ENCODE measurements around the gene DDX46. TPM values are rescaled to one million over a fixed set of nuclear protein-coding genes. Genes with fewer than 3 reads are reported as not detected.
A peak's percentile ranks its signal among the peaks of the same experiment; 100 is the strongest.

Gene DDX46
- total RNA-seq, 1 donor from 2014 or later = 24.4 TPM

DNA sequence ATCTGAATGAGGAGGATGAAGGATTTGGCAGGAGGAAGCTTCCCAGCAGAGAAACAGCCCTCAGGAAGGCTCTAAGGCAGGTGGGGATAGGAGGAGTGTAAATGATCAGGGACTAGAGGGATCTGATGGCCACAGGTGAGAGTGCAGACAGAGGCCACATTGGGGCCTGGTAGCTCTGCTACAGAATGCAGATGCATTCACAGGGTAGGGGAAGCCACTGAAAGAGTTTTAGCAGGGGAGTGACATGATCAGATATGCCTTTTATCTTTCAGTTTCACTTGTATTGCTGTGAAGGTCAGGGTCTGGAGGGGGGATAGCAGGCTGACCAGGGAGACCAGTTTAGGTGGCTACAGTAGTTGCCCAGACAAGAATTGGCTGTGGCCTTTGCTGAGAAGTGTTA lies 118.6 kb downstream of the DDX46 start:
- no peaks in the 10 kb centered on the region for H3K36me3 ChIP-seq
- H3K27ac ChIP-seq (replicated peaks) = peak overlapping the region; percentile 99
- no peaks in the 10 kb centered on the region for H3K27me3 ChIP-seq (ENCODE audit: low read depth)
- intact Hi-C loops (cut with micrococcal nuclease) = no loop called here
- peaks cover 64% of the 10 kb centered on the region for H3K4me1 ChIP-seq
- TF ChIP-seq, protein P1, sequence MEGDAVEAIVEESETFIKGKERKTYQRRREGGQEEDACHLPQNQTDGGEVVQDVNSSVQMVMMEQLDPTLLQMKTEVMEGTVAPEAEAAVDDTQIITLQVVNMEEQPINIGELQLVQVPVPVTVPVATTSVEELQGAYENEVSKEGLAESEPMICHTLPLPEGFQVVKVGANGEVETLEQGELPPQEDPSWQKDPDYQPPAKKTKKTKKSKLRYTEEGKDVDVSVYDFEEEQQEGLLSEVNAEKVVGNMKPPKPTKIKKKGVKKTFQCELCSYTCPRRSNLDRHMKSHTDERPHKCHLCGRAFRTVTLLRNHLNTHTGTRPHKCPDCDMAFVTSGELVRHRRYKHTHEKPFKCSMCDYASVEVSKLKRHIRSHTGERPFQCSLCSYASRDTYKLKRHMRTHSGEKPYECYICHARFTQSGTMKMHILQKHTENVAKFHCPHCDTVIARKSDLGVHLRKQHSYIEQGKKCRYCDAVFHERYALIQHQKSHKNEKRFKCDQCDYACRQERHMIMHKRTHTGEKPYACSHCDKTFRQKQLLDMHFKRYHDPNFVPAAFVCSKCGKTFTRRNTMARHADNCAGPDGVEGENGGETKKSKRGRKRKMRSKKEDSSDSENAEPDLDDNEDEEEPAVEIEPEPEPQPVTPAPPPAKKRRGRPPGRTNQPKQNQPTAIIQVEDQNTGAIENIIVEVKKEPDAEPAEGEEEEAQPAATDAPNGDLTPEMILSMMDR (IDR thresholded peaks at IDR 0.05; ENCODE audit: borderline replicate concordance) = no peak
- H3K4me3 ChIP-seq = no peak overlapping the region
- no peak for DNase-seq
- H3K9me3 ChIP-seq (replicated peaks) = no peaks in the 10 kb centered on the region

DNA sequence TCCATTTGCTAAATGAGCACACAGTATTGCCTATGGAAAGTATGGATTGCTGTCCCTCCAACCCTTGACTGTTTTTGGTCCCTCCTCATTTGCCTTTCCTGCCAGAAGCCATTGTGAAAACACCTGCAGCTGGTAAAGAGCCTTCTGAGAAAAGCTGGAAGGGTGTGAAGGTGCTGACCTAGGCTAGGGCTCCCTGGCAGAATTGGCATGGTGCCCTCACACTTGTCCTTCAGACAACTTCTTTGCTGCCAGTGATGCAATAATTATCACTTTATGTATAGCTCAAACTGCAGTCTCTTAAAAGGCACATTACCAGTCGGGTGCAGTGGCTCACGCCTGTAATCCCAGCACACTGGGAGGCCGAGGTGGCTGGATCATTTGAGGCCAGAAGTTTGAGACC lies 119.8 kb downstream of the DDX46 start:
- DNase-seq = no peak
- H3K4me3 ChIP-seq = no peak overlapping the region
- no peaks in the 10 kb centered on the region for H3K36me3 ChIP-seq
- peaks cover 64% of the 10 kb centered on the region for H3K4me1 ChIP-seq
- TF ChIP-seq, protein P1 (IDR thresholded peaks at IDR 0.05; ENCODE audit: borderline replicate concordance) = no peak
- H3K27ac ChIP-seq (replicated peaks) = peak overlapping the region; percentile 40
- intact Hi-C loops (cut with micrococcal nuclease) = no loop called here
- H3K9me3 ChIP-seq (replicated peaks) = no peaks in the 10 kb centered on the region
- H3K27me3 ChIP-seq (ENCODE audit: low read depth) = no peaks in the 10 kb centered on the region

DNA sequence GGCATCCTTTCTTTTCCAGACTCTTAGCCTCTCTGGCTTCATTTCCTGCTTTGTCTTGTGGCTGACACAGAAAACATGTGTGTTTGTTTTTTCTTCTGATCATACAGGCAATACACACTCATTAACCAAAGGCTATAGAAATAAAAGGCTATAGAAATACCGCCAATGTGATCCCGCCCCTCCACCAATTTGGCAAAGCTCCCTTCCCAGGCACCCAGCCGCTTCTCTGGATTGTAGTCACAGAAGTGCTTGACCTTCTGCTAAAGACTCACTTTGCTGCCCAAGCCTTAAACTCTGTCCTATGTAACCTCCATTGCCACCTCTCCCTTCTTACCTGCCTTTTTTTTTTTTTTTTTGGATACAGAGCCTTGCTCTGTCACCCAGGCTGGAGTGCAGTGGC lies 120.9 kb downstream of the DDX46 start:
- Histone ChIP-seq H3K4me1 (peaks cover 54% of the 10 kb centered on the region), H3K4me3 (no peak overlapping the region), H3K9me3 (replicated peaks) (no peaks in the 10 kb centered on the region), H3K27me3 (ENCODE audit: low read depth) (no peaks in the 10 kb centered on the region), H3K27ac (replicated peaks) (peak overlapping the region; percentile 40), H3K36me3 (no peaks in the 10 kb centered on the region)
- TF ChIP-seq, protein P1 (IDR thresholded peaks at IDR 0.05; ENCODE audit: borderline replicate concordance) = no peak
- DNase-seq = no peak
- intact Hi-C loops (cut with micrococcal nuclease) = no loop called here

Other genes with a start within 250 kb of the DDX46 start
- 26.3 TPM for gene JADE2, start 233.1 kb upstream of the DDX46 start, total RNA-seq
- 93.5 TPM for gene SAR1B, start 126.0 kb upstream of the DDX46 start, total RNA-seq
- 7.5 TPM for gene SEC24A, start 110.0 kb upstream of the DDX46 start, total RNA-seq
- 20.2 TPM for gene CAMLG, start 20.2 kb upstream of the DDX46 start, total RNA-seq
- gene C5orf24, start 87.2 kb downstream of the DDX46 start, total RNA-seq = 24.9 TPM
- 49.5 TPM for gene TXNDC15, start 115.6 kb downstream of the DDX46 start, total RNA-seq
- 26.3 TPM for gene PCBD2, start 146.4 kb downstream of the DDX46 start, total RNA-seq
- gene CATSPER3, start 209.1 kb downstream of the DDX46 start, total RNA-seq = 0.49 TPM